ENCODE measurements around the gene CNTRL.

The CNTRL gene

DNA sequence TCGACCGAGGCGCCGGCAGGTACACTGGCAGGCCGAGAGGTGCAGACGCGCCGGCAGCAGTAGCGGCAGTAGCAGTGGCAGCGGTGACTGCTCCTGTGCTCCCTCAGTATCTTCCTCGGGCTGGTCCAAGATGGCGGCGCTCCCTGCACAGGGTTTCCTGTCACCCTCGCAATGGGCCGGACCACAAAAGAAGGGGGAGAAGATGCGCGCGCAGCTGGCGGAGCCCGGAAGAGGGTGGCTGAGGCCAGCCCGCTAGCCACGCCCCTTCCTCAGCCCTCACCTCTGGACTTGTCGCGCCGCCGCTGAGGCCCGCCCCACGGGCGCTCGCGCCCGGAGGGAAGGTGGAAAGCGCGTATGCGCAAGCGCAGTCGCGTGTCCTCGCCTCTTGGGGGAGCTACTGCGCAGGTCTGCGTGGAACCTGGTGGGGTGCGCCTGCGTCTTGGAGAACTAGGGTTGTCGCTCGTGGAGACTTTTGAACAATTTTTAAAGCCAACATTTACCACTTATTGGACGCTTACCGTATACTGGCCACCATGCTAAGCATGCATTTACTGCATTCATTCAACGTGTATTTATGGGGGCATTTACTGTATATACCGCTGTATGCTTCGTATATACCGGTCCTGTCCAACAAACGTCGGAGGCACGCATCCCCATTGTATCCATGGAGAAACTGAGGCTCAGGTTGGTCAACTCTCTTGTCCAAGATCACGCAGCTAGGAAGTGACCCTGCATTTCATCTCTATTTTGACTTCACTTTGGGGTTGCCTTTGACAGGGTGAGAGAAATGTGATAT, 127.2 kb downstream of the CNTRL start, which contains the start of gene RAB14:
TSS of gene RAB14 (minus strand) at position 132 of the 796 bp plus-strand sequence. CDS start 8,457 bp downstream, outside the sequence.
- peak; percentile 100 for DNase-seq (ENCODE audit: low read depth)

DNA sequence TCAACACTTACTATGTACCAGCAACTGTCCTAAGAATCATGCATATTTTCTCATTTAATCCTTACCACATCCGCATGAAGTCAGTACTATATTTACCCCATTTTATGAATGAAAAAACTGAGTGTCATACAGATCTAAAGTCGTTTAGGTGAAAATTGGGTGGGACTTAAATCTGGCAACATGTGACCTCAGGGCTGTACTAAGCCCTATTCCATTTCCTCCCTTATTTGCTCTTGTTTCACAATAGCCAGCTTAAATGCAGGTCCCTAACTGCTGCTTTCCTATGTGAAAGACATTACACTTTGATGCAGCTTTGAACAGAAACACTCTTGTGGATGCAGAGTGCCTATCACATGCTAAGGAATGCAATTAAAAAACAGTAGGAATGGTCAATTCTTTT, 129.4 kb downstream of the CNTRL start:
- DNase-seq (ENCODE audit: low read depth), result no peak

DNA sequence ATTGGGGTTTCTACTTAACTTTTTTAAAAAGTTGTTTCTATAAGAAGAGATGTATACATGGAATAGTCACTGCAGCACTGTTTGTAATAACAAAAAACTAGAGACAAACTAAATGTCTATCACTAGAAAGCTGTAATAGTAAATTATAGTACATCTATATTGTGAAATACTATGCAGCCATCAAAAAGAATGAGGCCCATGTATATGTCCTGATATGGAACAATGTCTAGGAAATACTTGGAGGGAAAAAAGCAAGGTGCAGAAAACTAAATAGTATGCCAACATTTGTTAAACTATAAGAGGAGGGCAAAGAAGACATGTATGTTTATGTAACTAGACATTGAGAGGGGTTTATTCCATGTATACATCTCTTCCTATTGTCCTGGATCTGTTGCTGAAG, 129.9 kb downstream of the CNTRL start:
- DNase-seq (ENCODE audit: low read depth), result no peak

DNA sequence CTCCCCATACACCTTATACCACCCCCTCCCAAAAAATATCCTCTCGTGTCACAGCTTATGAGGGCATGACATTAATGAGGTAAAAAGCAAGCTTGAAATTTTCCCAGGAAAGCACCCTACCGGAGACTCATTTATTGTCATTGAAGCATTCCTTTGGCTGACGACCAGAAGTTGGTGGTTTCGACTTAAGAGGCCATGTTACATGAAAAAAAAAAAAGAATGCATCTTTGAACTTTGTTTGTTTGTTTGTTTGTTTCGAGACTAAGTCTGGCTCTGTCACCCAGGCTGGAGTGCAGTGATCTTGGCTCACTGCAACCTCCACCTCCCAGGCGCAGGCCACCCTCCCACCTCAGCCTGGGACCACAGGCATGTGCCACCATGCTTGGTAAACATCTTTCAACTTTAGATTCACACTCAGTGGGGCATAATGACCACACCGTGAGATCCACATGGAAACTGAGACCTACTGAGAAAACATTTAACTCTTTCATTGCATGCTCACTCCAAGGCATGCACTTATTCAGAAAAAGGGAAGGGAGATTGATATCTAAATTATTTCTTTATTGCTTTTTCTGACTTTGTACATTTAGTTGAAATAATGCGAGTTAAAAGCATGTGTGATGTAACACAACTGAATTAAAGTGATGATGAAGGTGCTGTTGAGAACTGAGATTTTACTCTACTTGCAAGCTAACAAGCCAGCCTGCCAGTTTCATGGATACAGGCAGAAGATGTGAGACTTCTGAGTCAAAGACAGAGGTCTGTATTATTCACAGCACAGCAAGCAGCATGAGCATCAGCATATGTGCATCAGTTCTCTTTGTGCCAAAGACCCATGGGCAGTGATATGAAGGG, 132.0 kb downstream of the CNTRL start:
- DNase-seq (ENCODE audit: low read depth), result no peak

DNA sequence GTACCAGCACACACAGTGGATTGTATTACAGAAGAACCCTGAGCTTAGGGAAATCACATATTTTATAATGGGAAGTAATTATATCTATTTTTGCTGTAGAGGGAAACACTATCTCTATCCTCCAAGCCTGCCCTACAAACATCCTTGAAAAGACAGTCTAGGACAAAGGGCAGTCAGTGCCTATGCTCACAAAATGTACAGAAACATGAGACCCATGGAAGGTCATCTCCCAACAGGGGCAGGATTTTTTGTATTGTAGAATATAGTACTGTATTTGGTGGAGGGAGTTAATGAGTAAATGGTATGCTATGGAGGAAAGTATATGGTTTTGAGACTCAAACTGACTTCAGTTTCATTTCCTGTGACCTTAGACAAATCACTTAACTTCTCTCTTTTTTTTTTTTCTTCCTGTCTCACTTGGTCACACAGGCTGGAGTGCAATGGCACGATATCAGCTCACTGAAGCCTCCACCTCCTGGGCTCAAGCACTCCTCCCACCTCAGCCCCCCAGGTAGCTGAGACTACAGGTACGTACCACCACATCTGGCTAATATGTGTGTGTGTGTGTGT, 132.7 kb downstream of the CNTRL start:
- DNase-seq (ENCODE audit: low read depth), result no peak

DNA sequence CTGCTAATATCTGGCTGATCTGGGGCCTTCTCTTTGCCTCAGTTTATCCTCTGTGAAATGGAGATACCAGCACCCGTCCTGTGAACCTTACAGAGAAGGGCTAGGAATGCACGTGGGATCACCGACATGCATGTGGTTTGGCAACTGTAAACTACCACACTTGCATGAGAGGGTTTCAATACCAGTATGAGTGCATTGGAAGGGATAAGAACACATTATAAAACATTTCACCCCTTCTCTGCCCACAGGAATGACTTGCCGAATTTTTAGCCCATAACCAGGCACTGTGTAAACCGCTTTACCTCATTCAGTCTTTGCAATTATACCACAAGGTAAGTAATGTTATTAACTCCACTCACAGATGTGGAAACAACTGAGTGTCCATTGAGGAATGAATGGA, 135.8 kb downstream of the CNTRL start:
- DNase-seq (ENCODE audit: low read depth), result no peak

DNA sequence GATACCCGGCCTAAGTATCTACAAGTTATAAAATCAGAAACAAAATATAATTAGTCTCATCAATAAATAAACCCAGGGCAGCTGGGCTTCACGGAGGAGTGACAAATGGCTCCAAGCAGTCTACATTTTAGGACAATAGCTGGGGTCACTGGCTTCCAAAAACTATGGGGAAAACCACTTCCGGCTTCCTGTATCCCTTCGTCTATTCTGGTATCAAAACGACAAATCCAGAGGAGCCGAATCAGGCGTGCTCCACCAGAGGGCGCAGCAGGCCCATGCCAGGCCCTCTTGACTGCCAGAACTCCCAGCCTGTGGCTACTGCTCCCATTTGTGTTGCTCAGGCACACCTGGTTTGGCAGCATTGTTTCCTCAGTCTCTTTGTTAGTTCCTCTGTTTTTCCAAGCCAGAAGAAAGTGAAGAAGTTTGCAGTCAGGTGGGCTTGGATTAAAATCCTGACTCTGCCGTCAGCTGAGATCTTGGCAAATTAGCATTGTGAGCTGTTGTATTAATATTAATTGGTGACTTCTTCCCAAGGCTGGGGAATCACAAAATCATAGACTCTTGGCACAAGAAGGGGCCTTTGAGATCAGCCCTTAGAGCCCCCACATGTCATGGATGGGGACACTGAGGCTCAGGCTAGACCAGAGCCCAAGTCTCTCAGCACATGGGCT, 138.5 kb downstream of the CNTRL start:
- peak; percentile 46 for DNase-seq (ENCODE audit: low read depth)

DNA sequence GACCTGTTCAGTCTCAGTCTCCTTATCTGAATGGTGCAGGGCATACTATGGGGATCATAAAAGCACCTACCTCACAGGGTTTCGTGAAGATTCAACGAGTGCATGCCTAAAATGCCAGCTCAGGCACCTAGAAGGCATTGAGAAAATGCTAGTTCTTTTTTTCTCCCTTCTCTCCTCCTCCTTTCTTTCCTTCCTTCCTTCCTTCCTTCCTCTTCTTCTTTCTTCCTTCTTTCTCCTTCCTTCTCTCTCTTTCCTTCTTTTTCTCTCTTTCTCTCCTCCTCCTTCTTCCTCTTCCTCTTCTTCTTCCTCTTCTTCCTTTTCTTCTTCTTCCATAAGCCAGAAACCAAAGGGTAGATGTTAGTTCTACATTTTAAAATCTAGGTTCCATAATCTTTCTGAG, 139.2 kb downstream of the CNTRL start:
- DNase-seq (ENCODE audit: low read depth), result no peak

DNA sequence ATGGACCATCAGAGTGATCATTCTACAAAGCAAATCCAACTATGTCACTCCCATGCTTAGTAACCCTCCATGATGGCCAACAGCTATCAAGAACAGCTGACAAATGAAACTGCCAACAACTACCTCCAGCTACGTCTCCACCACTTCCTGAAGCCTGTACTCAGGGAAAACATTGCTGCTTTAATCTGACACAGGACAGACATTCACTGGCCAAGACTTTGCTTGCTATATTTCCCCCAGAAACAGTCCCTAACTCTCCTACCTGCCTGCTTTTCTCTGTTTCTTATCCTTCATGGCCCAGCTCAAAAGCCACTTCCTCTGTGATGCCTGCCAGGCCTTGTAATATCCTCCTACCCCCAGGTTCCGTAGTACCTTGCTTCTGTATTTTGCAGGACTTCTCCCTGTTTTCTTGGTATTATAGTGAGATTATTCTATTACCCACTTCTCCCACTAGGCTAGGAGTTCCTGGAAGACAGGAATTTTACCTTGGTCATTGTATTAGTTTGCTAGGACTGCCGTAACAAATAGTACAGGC, 141.6 kb downstream of the CNTRL start:
- DNase-seq (ENCODE audit: low read depth), result no peak

DNA sequence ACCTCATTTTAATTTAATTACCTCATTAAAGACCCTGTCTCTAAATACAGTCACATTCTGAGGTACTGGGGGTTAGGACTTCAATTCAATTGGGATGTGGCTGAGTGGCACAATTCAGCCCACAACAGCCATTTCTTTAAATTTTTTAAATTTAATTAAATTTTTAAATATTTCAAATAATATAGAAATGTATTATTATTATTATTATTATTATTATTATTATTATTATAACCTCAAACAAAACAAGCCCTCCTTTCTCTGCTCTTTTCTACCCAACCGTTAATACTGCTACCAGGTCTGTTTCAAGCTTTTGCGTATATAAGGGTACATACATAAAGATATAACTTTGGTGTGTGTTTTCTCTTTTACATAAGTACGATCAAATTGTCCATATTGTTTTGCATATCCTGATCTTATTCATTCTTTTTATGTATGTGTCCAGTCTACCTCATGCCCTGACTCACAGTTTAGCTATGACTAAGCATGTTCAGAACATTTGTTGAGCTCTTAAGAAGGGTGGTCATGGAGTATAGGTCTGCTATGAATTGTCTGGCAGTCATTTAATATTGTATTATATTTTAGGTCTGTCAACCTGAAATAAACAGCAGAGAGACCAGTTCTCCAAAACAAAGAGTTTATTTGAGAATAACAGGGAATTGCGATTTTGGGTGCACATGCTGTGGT, 143.0 kb downstream of the CNTRL start:
- DNase-seq (ENCODE audit: low read depth), result no peak

DNA sequence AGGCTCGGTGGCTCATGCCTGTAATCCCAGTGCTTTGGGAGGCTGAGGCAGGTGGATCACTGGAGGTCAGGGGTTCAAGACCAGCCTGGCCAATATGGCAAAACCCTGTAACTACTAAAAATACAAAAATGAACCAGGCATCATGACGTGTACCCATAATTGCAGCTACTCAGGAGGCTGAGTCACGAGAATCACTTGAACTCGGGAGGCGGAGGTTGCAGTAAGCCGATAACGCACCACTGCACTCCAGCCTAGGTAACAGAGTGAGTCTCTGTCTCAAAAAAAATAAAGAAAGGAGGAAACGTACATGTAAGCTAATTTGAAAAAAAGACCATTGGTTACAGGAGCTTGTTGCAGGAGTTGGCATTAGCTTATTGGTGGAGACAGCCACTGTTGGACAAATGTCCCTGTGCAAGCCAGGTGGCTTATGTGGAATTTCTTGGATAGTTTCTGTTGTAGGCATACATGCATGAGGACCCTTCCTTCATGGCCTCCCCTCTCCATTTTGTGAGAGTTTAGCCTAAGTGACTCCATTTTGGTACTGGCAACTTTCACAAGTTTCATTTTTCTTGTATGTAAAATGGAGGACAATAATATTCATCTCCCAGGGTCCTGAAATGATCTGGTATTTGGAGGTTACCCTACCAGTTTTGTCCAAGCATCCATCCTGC, 143.7 kb downstream of the CNTRL start:
- no peak for DNase-seq (ENCODE audit: low read depth)

DNA sequence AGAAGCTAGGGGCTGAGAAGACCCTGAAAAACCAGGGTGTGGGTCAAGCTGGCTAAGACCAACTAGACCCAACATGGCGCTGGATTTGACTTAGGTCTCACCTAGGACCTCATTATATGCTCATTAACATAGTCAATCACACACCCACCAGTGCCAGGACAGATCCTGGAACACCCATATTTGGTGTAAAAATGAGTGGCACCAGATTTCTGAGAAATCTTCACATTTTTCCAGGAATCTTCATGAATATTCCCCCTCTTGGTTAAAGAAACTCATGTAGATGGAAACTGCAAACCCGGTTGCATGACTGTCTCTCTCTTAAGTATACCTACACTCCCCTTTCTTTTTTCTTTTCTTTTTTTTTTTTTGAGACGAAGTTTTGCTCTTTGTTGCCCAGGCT, 144.8 kb downstream of the CNTRL start:
- DNase-seq (ENCODE audit: low read depth), result no peak

DNA sequence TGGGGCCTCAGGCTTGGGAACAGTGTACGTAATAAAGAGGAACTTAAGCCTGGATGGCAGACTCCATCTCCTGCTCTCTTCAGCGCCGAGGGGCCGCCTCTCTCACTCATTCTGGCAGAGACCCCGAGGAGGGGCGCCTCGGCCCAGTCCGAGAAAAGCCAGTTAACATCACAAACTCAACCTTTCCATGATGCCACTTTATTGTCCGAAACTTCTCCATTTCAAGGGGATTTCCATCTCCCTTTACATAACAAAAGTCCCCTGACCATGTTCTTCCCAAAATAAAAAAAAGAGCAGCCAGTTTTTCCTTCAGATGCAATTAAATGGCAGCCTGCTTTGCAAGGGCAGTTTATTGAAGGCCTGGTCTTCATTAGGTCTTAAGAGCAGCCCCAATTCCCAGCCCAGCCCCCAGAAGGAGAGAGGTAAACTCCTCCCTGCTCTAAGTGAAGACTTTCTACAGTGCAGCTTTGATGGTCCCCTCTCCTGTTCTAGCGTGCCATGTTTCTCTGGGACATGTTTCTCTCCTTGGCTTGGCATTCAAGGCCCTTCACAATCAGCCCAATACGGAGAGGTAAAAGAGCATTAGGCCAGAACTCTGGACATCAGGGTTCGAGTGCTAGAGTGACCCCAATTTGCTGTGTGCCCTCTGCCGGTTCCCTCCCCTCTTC, 146.4 kb downstream of the CNTRL start:
- no peak for DNase-seq (ENCODE audit: low read depth)

DNA sequence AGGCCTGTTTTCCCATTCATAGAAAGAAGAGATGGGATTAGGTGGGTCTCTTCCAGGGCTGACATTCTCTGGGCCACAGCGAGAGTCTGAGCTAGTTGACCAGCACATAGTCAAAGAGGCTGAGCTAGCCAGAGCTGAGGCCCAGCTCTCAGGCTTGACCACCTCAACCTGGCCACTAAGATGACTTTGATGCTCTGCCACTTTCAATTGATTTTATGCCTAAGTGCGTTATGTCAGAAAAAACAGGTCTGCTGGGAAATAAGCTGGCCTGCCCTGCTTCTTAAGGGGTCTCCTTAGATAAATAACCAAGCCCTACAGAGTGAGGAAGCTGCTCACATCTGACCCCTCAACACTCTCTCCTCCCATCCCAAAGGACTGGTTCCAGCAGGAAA, 146.9 kb downstream of the CNTRL start:
- DNase-seq (ENCODE audit: low read depth), result no peak

DNA sequence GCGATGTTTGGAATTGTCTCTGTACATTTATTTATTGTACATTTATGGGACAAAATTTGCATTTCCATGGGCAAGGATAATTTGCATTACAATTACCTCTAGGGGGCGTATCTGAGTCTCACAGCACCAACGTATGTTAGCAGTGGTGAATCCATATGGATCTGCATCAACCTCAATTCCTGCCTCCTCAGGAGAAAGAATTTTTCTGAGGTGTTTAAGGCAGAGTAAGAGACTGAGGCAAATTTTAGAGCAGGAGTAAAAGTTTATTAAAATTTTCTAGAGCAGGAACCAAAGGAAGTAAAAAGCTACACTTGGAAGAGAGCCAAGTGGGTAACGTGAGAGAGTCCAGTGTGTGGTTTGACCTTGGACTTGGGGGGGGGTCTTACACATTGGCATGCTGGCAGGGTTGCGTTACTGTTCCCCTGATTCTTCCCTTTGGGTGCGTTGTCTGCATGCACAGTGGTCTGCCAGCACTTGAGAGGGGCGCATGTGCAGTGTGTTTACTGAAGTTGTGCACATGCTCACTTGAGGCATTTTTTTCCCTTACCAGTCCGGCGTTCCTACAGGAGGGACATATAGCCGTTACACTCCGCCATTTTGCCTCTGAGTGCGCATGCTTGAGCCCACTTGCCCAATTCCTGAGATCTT, 147.9 kb downstream of the CNTRL start:
- DNase-seq (ENCODE audit: low read depth), result no peak

DNA sequence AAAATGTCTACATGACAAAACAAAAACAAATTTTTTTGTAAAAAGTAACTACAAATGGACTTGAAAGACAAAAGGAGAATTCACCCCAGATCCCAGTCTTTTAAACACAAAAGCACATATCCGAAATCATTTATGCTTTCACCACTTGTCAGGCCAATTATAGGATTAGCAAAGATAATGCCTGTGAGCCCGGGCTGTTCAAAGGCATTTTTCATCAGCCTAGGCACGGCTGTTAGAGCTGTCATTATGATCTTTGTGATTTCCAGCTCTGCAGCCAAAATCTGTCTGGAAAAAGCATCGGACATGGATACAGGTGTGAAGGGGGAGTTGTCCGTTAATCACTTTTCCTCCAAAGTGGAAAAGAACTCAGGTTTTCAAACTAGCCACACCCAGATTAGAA, 150.5 kb downstream of the CNTRL start:
- no peak for DNase-seq (ENCODE audit: low read depth)

DNA sequence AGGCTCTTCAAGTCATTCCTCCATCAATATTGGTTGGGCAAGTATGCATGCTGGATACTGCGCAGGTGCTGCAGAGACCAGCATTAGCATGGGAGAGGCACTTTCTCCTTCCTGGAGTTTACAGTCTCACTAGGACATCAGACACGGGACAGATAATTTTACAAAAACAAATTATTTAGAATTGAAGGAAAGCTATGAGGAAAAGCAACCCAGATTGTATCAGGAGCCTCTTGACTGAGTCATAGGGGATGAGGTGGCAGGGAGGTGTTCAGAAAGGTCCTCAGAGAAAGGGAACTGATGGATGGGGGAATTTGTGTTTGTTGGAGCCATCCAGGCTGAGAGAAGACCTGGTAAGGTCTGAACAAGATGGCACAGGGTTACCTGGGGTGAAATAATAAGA, 151.4 kb downstream of the CNTRL start:
- DNase-seq (ENCODE audit: low read depth), result no peak

Data from stimulated activated CD8-positive, alpha-beta memory T cell treated with anti-CD3 and anti-CD28 coated beads, Interleukin-15, amount 100 ng/mL, for 24 hours (primary cell).